ENCODE results near the gene ICAM1. TPM values are rescaled to one million over a fixed set of nuclear protein-coding genes. Genes with fewer than 3 reads are reported as not detected.

ICAM1 gene
- total and polyA plus RNA-seq, 4 donors: 4.0 to 43.6 (median 23.6) TPM

GRCh38 chr19:10315335-10316214 lies 44.7 kb downstream of the ICAM1 start, which contains the start of gene FDX2:
TSS of gene FDX2 (minus strand) at chr19:10316015. CDS start at chr19:10315996, 19 bp downstream.
- H3K36me3 ChIP-seq (ENCODE audit: control insufficient read depth in 1 of 2, insufficient read depth in 2 of 2, low read length in 1 of 2): peaks cover 0 to 7% of the 10 kb centered on the region in 2 donors
- H3K27ac ChIP-seq (ENCODE audit: low read depth in 1 of 2, low read length in 2 of 2): no peak within 1 kb of the TSS
- H3K9me3 ChIP-seq (ENCODE audit: control insufficient read depth, low read length): no peaks in the 10 kb centered on the region
- H3K4me3 ChIP-seq (ENCODE audit: low read length in 2 of 2): peak within 1 kb of the TSS; percentile 39 to 75
- intact Hi-C loops (cut with DNase I): no loop called here
- WGBS, 2 donors: 1% methylated on average over 55 of the region's 55 CpGs
- DNase-seq: peak; percentile 90 to 97
- peak; percentile 90 for ATAC-seq (ENCODE audit: low FRiP score)
- no peaks in the 10 kb centered on the region for H3K4me1 ChIP-seq (ENCODE audit: control insufficient read depth in 1 of 2, insufficient read depth in 2 of 2, low read length in 2 of 2)
- H3K27me3 ChIP-seq (ENCODE audit: control insufficient read depth in 1 of 2, insufficient read depth in 2 of 2, low read length in 1 of 2): no peaks in the 10 kb centered on the region

- Histone ChIP-seq H3K27me3 (ENCODE audit: control insufficient read depth in 1 of 2, insufficient read depth in 2 of 2, low read length in 1 of 2) (no peaks in the 10 kb centered on the region), H3K4me1 (ENCODE audit: control insufficient read depth in 1 of 2, insufficient read depth in 2 of 2, low read length in 2 of 2) (no peaks in the 10 kb centered on the region), H3K4me3 (ENCODE audit: low read length in 2 of 2) (no peak overlapping the region), H3K9me3 (ENCODE audit: control insufficient read depth, low read length) (no peaks in the 10 kb centered on the region), H3K36me3 (ENCODE audit: control insufficient read depth in 1 of 2, insufficient read depth in 2 of 2, low read length in 1 of 2) (peaks cover 0 to 5% of the 10 kb centered on the region in 2 donors), H3K27ac (ENCODE audit: low read depth in 1 of 2, low read length in 2 of 2) (no peak overlapping the region)
- ATAC-seq (ENCODE audit: low FRiP score): peak; percentile 16
- intact Hi-C loops (cut with DNase I): no loop called here
- no peak for DNase-seq
- 54 to 59% methylated on average over 19 of the region's 19 CpGs for WGBS, 2 donors
Observed at GRCh38 chr19:10316229-10317044, 45.5 kb downstream of the ICAM1 start.

GRCh38 chr19:10317045-10317856 lies 46.3 kb downstream of the ICAM1 start:
- Histone ChIP-seq H3K4me1 (ENCODE audit: control insufficient read depth in 1 of 2, insufficient read depth in 2 of 2, low read length in 2 of 2) (no peaks in the 10 kb centered on the region), H3K9me3 (ENCODE audit: control insufficient read depth, low read length) (no peaks in the 10 kb centered on the region), H3K27me3 (ENCODE audit: control insufficient read depth in 1 of 2, insufficient read depth in 2 of 2, low read length in 1 of 2) (no peaks in the 10 kb centered on the region), H3K36me3 (ENCODE audit: control insufficient read depth in 1 of 2, insufficient read depth in 2 of 2, low read length in 1 of 2) (peaks cover 0 to 5% of the 10 kb centered on the region in 2 donors), H3K4me3 (ENCODE audit: low read length in 2 of 2) (no peak overlapping the region), H3K27ac (ENCODE audit: low read depth in 1 of 2, low read length in 2 of 2) (no peak overlapping the region)
- WGBS, 2 donors: 79 to 84% methylated on average over 28 to 29 of the region's 29 CpGs
- DNase-seq (no peak), ATAC-seq (ENCODE audit: low FRiP score) (no peak)
- intact Hi-C loops (cut with DNase I): no loop called here

- H3K27me3 ChIP-seq (ENCODE audit: control insufficient read depth in 1 of 2, insufficient read depth in 2 of 2, low read length in 1 of 2): no peaks in the 10 kb centered on the region
- no peaks in the 10 kb centered on the region for H3K9me3 ChIP-seq (ENCODE audit: control insufficient read depth, low read length)
- WGBS, 2 donors: 92 to 95% methylated on average over 15 of the region's 15 CpGs
- H3K4me1 ChIP-seq (ENCODE audit: control insufficient read depth in 1 of 2, insufficient read depth in 2 of 2, low read length in 2 of 2): no peaks in the 10 kb centered on the region
- no peak for ATAC-seq (ENCODE audit: low FRiP score)
- DNase-seq: no peak
- peaks cover 0 to 5% of the 10 kb centered on the region in 2 donors for H3K36me3 ChIP-seq (ENCODE audit: control insufficient read depth in 1 of 2, insufficient read depth in 2 of 2, low read length in 1 of 2)
- H3K4me3 ChIP-seq (ENCODE audit: low read length in 2 of 2): no peak overlapping the region
- intact Hi-C loops (cut with DNase I): no loop called here
- no peak overlapping the region for H3K27ac ChIP-seq (ENCODE audit: low read depth in 1 of 2, low read length in 2 of 2)
Observed at GRCh38 chr19:10317857-10318462, 47.0 kb downstream of the ICAM1 start.

GRCh38 chr19:10318807-10319682 lies 48.1 kb downstream of the ICAM1 start:
- Histone ChIP-seq H3K27me3 (ENCODE audit: control insufficient read depth in 1 of 2, insufficient read depth in 2 of 2, low read length in 1 of 2) (no peaks in the 10 kb centered on the region), H3K27ac (ENCODE audit: low read depth in 1 of 2, low read length in 2 of 2) (no peak overlapping the region), H3K4me3 (ENCODE audit: low read length in 2 of 2) (no peak overlapping the region), H3K9me3 (ENCODE audit: control insufficient read depth, low read length) (no peaks in the 10 kb centered on the region), H3K4me1 (ENCODE audit: control insufficient read depth in 1 of 2, insufficient read depth in 2 of 2, low read length in 2 of 2) (no peaks in the 10 kb centered on the region), H3K36me3 (ENCODE audit: control insufficient read depth in 1 of 2, insufficient read depth in 2 of 2, low read length in 1 of 2) (peaks cover 0 to 5% of the 10 kb centered on the region in 2 donors)
- intact Hi-C loops (cut with DNase I): no loop called here
- no peak for DNase-seq
- 86 to 92% methylated on average over 13 of the region's 13 CpGs for WGBS, 2 donors
- no peak for ATAC-seq (ENCODE audit: low FRiP score)

- intact Hi-C loops (cut with DNase I): no loop called here
- 92 to 97% methylated on average over 28 to 32 of the region's 32 CpGs for WGBS, 2 donors
- no peak overlapping the region for H3K27ac ChIP-seq (ENCODE audit: low read depth in 1 of 2, low read length in 2 of 2)
- no peak overlapping the region for H3K4me3 ChIP-seq (ENCODE audit: low read length in 2 of 2)
- DNase-seq: no peak
- no peaks in the 10 kb centered on the region for H3K9me3 ChIP-seq (ENCODE audit: control insufficient read depth, low read length)
- peaks cover 0 to 7% of the 10 kb centered on the region in 2 donors for H3K36me3 ChIP-seq (ENCODE audit: control insufficient read depth in 1 of 2, insufficient read depth in 2 of 2, low read length in 1 of 2)
- H3K27me3 ChIP-seq (ENCODE audit: control insufficient read depth in 1 of 2, insufficient read depth in 2 of 2, low read length in 1 of 2): no peaks in the 10 kb centered on the region
- no peak for ATAC-seq (ENCODE audit: low FRiP score)
- no peaks in the 10 kb centered on the region for H3K4me1 ChIP-seq (ENCODE audit: control insufficient read depth in 1 of 2, insufficient read depth in 2 of 2, low read length in 2 of 2)
Observed at GRCh38 chr19:10320602-10321416, 49.9 kb downstream of the ICAM1 start.

GRCh38 chr19:10321417-10321797 lies 50.5 kb downstream of the ICAM1 start:
- H3K4me3 ChIP-seq (ENCODE audit: low read length in 2 of 2): no peak overlapping the region
- 87 to 90% methylated on average over 11 of the region's 11 CpGs for WGBS, 2 donors
- peaks cover 0 to 7% of the 10 kb centered on the region in 2 donors for H3K36me3 ChIP-seq (ENCODE audit: control insufficient read depth in 1 of 2, insufficient read depth in 2 of 2, low read length in 1 of 2)
- intact Hi-C loops (cut with DNase I): no loop called here
- H3K27me3 ChIP-seq (ENCODE audit: control insufficient read depth in 1 of 2, insufficient read depth in 2 of 2, low read length in 1 of 2): no peaks in the 10 kb centered on the region
- H3K27ac ChIP-seq (ENCODE audit: low read depth in 1 of 2, low read length in 2 of 2): no peak overlapping the region
- ATAC-seq (ENCODE audit: low FRiP score) (no peak), DNase-seq (no peak)
- H3K4me1 ChIP-seq (ENCODE audit: control insufficient read depth in 1 of 2, insufficient read depth in 2 of 2, low read length in 2 of 2): no peaks in the 10 kb centered on the region
- H3K9me3 ChIP-seq (ENCODE audit: control insufficient read depth, low read length): no peaks in the 10 kb centered on the region
